ENCODE measurements around the gene RSL1D1.

- TF ChIP-seq CTCF (IDR thresholded peaks at IDR 0.05) (no peak), POLR2A (IDR thresholded peaks at IDR 0.05) (no peak)
Observed at GRCh38 chr16:11875721-11876120, 24.4 kb upstream of the RSL1D1 start.

Measured in thyroid gland (tissue), 4 donors.